Non-pigmented ciliary epithelial cell (primary cell): ENCODE results near the gene PTPRM.

Experiments used
- DNase-seq: peaks from one replicate; pipeline ENCODE4 v3.0.0-alpha.2; 2010; ENCODE audit warnings: low read depth

Gene PTPRM

GRCh38 chr18:7671105-7671504 lies 104.0 kb downstream of the PTPRM start:
- DNase-seq: no peak

GRCh38 chr18:7676253-7676873 lies 109.2 kb downstream of the PTPRM start:
- no peak for DNase-seq

- DNase-seq: no peak
Measured at GRCh38 chr18:7677001-7677400, 109.9 kb downstream of the PTPRM start.

- DNase-seq: no peak
Measured at GRCh38 chr18:7677424-7677823, 110.3 kb downstream of the PTPRM start.

GRCh38 chr18:7678389-7678788 lies 111.3 kb downstream of the PTPRM start:
- DNase-seq: no peak

- no peak for DNase-seq
Measured at GRCh38 chr18:7678801-7679200, 111.7 kb downstream of the PTPRM start.

- no peak for DNase-seq
Measured at GRCh38 chr18:7681298-7681697, 114.2 kb downstream of the PTPRM start.

GRCh38 chr18:7682321-7682720 lies 115.2 kb downstream of the PTPRM start:
- DNase-seq: no peak

GRCh38 chr18:7683753-7684152 lies 116.6 kb downstream of the PTPRM start:
- no peak for DNase-seq

GRCh38 chr18:7684357-7684756 lies 117.2 kb downstream of the PTPRM start:
- no peak for DNase-seq

GRCh38 chr18:7684966-7685365 lies 117.8 kb downstream of the PTPRM start:
- DNase-seq: no peak

- no peak for DNase-seq
Measured at GRCh38 chr18:7686278-7686677, 119.2 kb downstream of the PTPRM start.

- DNase-seq: no peak
Measured at GRCh38 chr18:7688580-7688979, 121.5 kb downstream of the PTPRM start.

GRCh38 chr18:7691206-7691605 lies 124.1 kb downstream of the PTPRM start:
- DNase-seq: no peak

- no peak for DNase-seq
Measured at GRCh38 chr18:7696780-7697179, 129.7 kb downstream of the PTPRM start.

- no peak for DNase-seq
Measured at GRCh38 chr18:7697306-7697705, 130.2 kb downstream of the PTPRM start.

- no peak for DNase-seq
Measured at GRCh38 chr18:7711495-7711894, 144.4 kb downstream of the PTPRM start.

- no peak for DNase-seq
Measured at GRCh38 chr18:7720395-7720794, 153.3 kb downstream of the PTPRM start.

- no peak for DNase-seq
Measured at GRCh38 chr18:7721532-7721931, 154.4 kb downstream of the PTPRM start.

GRCh38 chr18:7722955-7723354 lies 155.8 kb downstream of the PTPRM start:
- no peak for DNase-seq

- no peak for DNase-seq
Measured at GRCh38 chr18:7723558-7723957, 156.4 kb downstream of the PTPRM start.

- no peak for DNase-seq
Measured at GRCh38 chr18:7725473-7725872, 158.4 kb downstream of the PTPRM start.

GRCh38 chr18:7725897-7726296 lies 158.8 kb downstream of the PTPRM start:
- DNase-seq: no peak

GRCh38 chr18:7726522-7726921 lies 159.4 kb downstream of the PTPRM start:
- no peak for DNase-seq
